IMR-90 (cell line): ENCODE measurements around the gene SEPTIN5. TPM values are rescaled to one million over a fixed set of nuclear protein-coding genes. Genes with fewer than 3 reads are reported as not detected.

Source experiments
- ATAC-seq: fragments of 200-7000 bp; cut with Tn5 transposase; 2 replicates; pipeline ENCODE4 v1.9.1; 2020; ENCODE audit warnings: low read depth, mild to moderate bottlenecking, moderate library complexity
- BruUV-seq: library from RNA; stranded (reverse); fragments of 400-500 nt; replicated peaks from 2 replicates; lab custom pipeline; 2021; lab: Mats Ljungman, UMichigan
- CTCF ChIA-PET: fragments of 300-600 bp; formaldehyde crosslinking; extraction: SDS; loops from one replicate; lab custom pipeline; 2021; ENCODE audit warnings: antibody characterized with exemption; lab: Yijun Ruan, JAX
- POLR2A ChIA-PET: fragments of 300-600 bp; sonication (Branson Sonifier 250); formaldehyde crosslinking; loops from one replicate; lab custom pipeline; 2022; ENCODE audit warnings: antibody characterized with exemption; ENCODE audit not compliant: unreplicated experiment; lab: Charles Lee
- DNase-seq: peaks from one replicate; pipeline ENCODE4 v3.0.0; 2013
- H2AFZ ChIP-seq: replicated peaks from 2 replicates; pipeline ENCODE3; 2013; ENCODE audit warnings: low read length, mild to moderate bottlenecking; ENCODE audit not compliant: poor library complexity
- H2AK5ac ChIP-seq: 2 replicates; pipeline ENCODE4 v1.6.1; 2013; ENCODE audit warnings: low read depth, low read length, inconsistent platforms
- H2AK9ac ChIP-seq: replicated peaks from 2 replicates; pipeline ENCODE3; 2013; ENCODE audit warnings: mild to moderate bottlenecking, low read depth, low read length, moderate library complexity; ENCODE audit not compliant: poor library complexity
- H2BK120ac ChIP-seq: 2 replicates; pipeline ENCODE4 v1.6.1; 2013; ENCODE audit warnings: low read depth, low read length, inconsistent platforms
- H2BK15ac ChIP-seq: 3 replicates; pipeline ENCODE4 v1.6.1; 2013; ENCODE audit warnings: low read depth, low read length, inconsistent platforms
- H2BK20ac ChIP-seq: 2 replicates; pipeline ENCODE4 v1.6.1; 2013; ENCODE audit warnings: low read depth, mild to moderate bottlenecking, inconsistent platforms, low read length, moderate library complexity
- H2BK5ac ChIP-seq: 2 replicates; pipeline ENCODE4 v1.6.1; 2013; ENCODE audit warnings: mild to moderate bottlenecking, low read depth, low read length, inconsistent platforms; ENCODE audit not compliant: poor library complexity, severe bottlenecking
- H3K14ac ChIP-seq: replicated peaks from 2 replicates; pipeline ENCODE4 v1.6.1; 2013; ENCODE audit warnings: low read depth, low read length, inconsistent platforms
- H3K18ac ChIP-seq: 2 replicates; pipeline ENCODE4 v1.6.1; 2013; ENCODE audit warnings: low read depth, low read length, control low read depth
- H3K23ac ChIP-seq: 2 replicates; pipeline ENCODE4 v1.6.1; 2013; ENCODE audit warnings: low read depth, low read length, inconsistent platforms
- H3K27ac ChIP-seq: 2 replicates; pipeline ENCODE4 v1.5.1; 2013; ENCODE audit warnings: mild to moderate bottlenecking, control low read depth, low read length; ENCODE audit not compliant: insufficient read depth
- H3K27me3 ChIP-seq: 2 replicates; pipeline ENCODE4 v1.6.1; 2013; ENCODE audit warnings: low read length; ENCODE audit not compliant: control insufficient read depth, insufficient read depth
- H3K36me3 ChIP-seq: 2 replicates; pipeline ENCODE4 v1.6.1; 2013; ENCODE audit warnings: low read length, mixed read lengths; ENCODE audit not compliant: control insufficient read depth, insufficient read depth
- H3K4ac ChIP-seq: 2 replicates; pipeline ENCODE4 v1.6.1; 2013; ENCODE audit warnings: low read depth, low read length, inconsistent platforms
- H3K4me1 ChIP-seq: 2 replicates; pipeline ENCODE4 v1.6.1; 2013; ENCODE audit warnings: low read length, mixed read lengths; ENCODE audit not compliant: control insufficient read depth, insufficient read depth
- H3K4me2 ChIP-seq: 2 replicates; pipeline ENCODE4 v1.6.1; 2013; ENCODE audit warnings: low read depth, mild to moderate bottlenecking, control low read depth, low read length, moderate library complexity
- H3K4me3 ChIP-seq: 2 replicates; pipeline ENCODE4 v1.5.1; 2013; ENCODE audit warnings: low read depth, mild to moderate bottlenecking, control low read depth, low read length, moderate library complexity; ENCODE audit not compliant: insufficient read depth
- H3K56ac ChIP-seq: 2 replicates; pipeline ENCODE4 v1.6.1; 2013; ENCODE audit warnings: low read length, inconsistent platforms; ENCODE audit not compliant: insufficient read depth; ENCODE audit errors: extremely low read depth
- H3K79me1 ChIP-seq, 2 experiments: 2 replicates each; pipeline ENCODE4 v1.6.1; 2013; ENCODE audit warnings: low read length in 2 of 2, inconsistent platforms in 1 of 2, low read depth in 1 of 2
- H3K9ac ChIP-seq: 2 replicates; pipeline ENCODE4 v1.6.1; 2013; ENCODE audit warnings: low read depth, low read length, control low read depth
- H3K9me1 ChIP-seq: 2 replicates; pipeline ENCODE4 v1.6.1; 2013; ENCODE audit warnings: low read length, inconsistent platforms; ENCODE audit not compliant: insufficient read depth
- H3K9me3 ChIP-seq: 2 replicates; pipeline ENCODE4 v1.6.1; 2013; ENCODE audit warnings: low read length; ENCODE audit not compliant: control insufficient read depth, insufficient read depth
- H4K20me1 ChIP-seq: 2 replicates; pipeline ENCODE4 v1.6.1; 2013; ENCODE audit warnings: low read length, inconsistent platforms; ENCODE audit not compliant: insufficient read depth
- H4K5ac ChIP-seq: 2 replicates; pipeline ENCODE4 v1.6.1; 2013; ENCODE audit warnings: mild to moderate bottlenecking, low read depth, low read length, control low read depth
- H4K8ac ChIP-seq, 2 experiments: 2 replicates each; pipeline ENCODE4 v1.6.1; 2013; ENCODE audit warnings: low read depth in 2 of 2, low read length in 2 of 2, control low read depth in 1 of 2, inconsistent platforms in 1 of 2
- H4K91ac ChIP-seq: 2 replicates; pipeline ENCODE4 v1.6.1; 2013; ENCODE audit warnings: low read depth, low read length, inconsistent platforms; ENCODE audit not compliant: insufficient read depth
- CEBPB ChIP-seq: IDR thresholded peaks from 2 replicates; pipeline ENCODE4 v1.6.1; 2012; ENCODE audit warnings: low read depth, low read length, improper control_type of control experiment
- ELK1 ChIP-seq: fragments of 150-350 bp; IDR thresholded peaks from 2 replicates; pipeline ENCODE4 v1.6.1; 2016; ENCODE audit warnings: low read depth, mild to moderate bottlenecking, low read length, moderate library complexity, borderline replicate concordance
- FOS ChIP-seq: fragments of 150-350 bp; IDR thresholded peaks from 2 replicates; pipeline ENCODE4 v1.6.1; 2016; ENCODE audit warnings: low read depth, low read length
- MAZ ChIP-seq: IDR thresholded peaks from 2 replicates; pipeline ENCODE4 v1.6.1; 2012; ENCODE audit warnings: low read depth, mild to moderate bottlenecking, low read length, improper control_type of control experiment, moderate library complexity, borderline replicate concordance
- MXI1 ChIP-seq: IDR thresholded peaks from 2 replicates; pipeline ENCODE4 v1.6.1; 2012; ENCODE audit warnings: low read depth, mild to moderate bottlenecking, low read length, moderate library complexity, borderline replicate concordance
- POLR2A ChIP-seq: IDR thresholded peaks from 2 replicates; pipeline ENCODE4 v1.6.1; 2012; ENCODE audit warnings: mild to moderate bottlenecking, low read depth, low read length
- RFX5 ChIP-seq: IDR thresholded peaks from 2 replicates; pipeline ENCODE4 v1.8.0; 2012; ENCODE audit warnings: low read depth, mild to moderate bottlenecking, low read length, moderate library complexity
- SMC3 ChIP-seq: fragments of 150-350 bp; IDR thresholded peaks from 2 replicates; pipeline ENCODE4 v1.6.1; 2016; ENCODE audit warnings: low read depth, mild to moderate bottlenecking, antibody characterized with exemption, low read length, moderate library complexity
- USF2 ChIP-seq: fragments of 150-350 bp; IDR thresholded peaks from 2 replicates; pipeline ENCODE4 v1.6.1; 2017; ENCODE audit warnings: mild to moderate bottlenecking, antibody characterized with exemption, low read length, low read depth
- WGBS, 2 experiments: methylation state at CpG; one replicate each; pipeline versions ENCODE4 v1.1.5 to v1.1.7; 2013; ENCODE audit warnings: missing lambda C conversion rate in 2 of 2; ENCODE audit not compliant: insufficient read length in 1 of 2; ENCODE audit errors: extremely low coverage in 2 of 2; 5-methylcytosine and 5-hydroxymethylcytosine counted together
- dilution Hi-C: fragments of 300-500 bp; cut with HindIII; formaldehyde crosslinking; loops from one replicate; pipeline ENCODE4 v1.14.3; 2018; ENCODE audit warnings: low sequenced_read_pairs; ENCODE audit not compliant: unreplicated experiment
- in situ Hi-C: fragments of 300-500 bp; cut with MboI; formaldehyde crosslinking; loops from 3 replicates; pipeline ENCODE4 v1.14.3; 2019; ENCODE audit warnings: low sequenced_read_pairs, inconsistent platforms, mixed read lengths
- intact Hi-C: fragments of 100-400 bp; cut with micrococcal nuclease; formaldehyde crosslinking; loops from 2 replicates; pipeline ENCODE4 v1.10.0; 2022
- polyA plus RNA-seq, 3 experiments: library from polyadenylated mRNA; depleted of rRNA; stranded (reverse); fragments of >200 nt; gene quantifications; 2 replicates each; pipeline ENCODE4 v1.2.3, GENCODE V29; 2012; ENCODE audit warnings: low replicate concordance in 1 of 3
- total RNA-seq: library from RNA; depleted of rRNA; stranded (reverse); fragments of >200 nt; gene quantifications from 2 replicates; pipeline ENCODE4 v1.2.3, GENCODE V29; 2012

The SEPTIN5 gene
- total and polyA plus RNA-seq, 2 of the 4 experiments (the other 2 are of a cell fraction), result 16.8 to 20.7 TPM

DNA sequence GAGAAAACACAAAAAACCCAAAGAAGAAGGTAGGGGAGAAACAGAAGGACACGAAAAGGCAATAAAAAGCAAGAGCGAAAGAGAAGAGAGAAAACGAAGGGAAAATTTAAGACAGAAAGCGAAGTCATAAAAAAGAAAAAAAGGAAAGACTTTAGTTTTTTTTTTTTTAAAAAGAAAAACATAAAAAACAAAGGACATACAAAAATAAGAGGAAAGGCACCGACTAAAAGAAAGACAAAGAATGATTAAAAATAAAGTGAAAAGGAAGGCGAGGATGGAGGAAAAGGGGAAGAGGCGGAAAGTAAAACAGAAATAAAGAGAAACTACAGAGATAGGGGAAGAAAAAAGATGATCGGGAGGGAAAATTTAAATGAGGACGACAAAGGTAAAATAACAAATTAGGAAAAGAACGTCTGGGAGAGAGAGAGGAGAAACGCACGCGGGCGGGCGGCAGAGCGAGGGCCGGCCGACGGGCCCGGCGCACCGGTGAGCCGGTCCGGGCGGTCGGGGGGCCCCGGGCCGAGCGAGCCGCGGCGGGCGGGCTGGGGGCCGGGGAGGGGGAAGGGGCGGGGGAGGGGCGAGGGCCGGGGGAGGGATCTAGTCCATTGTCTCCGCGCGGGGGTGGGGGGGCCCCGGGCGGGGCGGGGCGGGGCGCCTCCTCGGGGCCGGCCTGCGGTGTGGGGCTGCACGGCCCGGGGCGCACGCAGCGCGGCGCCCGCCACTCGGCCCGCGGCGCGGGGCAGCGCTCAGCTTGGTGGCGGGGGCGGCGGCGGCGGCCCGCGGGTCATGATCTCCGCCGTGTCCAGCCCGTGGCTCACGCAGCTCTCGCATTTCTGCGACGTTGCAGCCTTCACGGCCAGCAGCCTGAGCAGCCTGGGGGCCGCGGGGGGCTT lies 46.0 kb downstream of the SEPTIN5 start, which contains the start of gene TBX1:
Gene TBX1 (plus strand): TSS at position 721 of the 893 bp plus-strand sequence. CDS start 66 bp downstream, at position 787.
- Histone ChIP-seq H2AK9ac (no peak within 1 kb of the TSS), H3K27me3 (peaks cover 93% of the 10 kb centered on the region), H3K4me1 (peaks cover 4% of the 10 kb centered on the region; the same call in 1 of the 2 replicates), H4K20me1 (peaks cover 6% of the 10 kb centered on the region; the same call in 1 of the 2 replicates), H3K4me3 (peak within 1 kb of the TSS; percentile 9; the same call in 1 of the 2 replicates), H2BK120ac (no peak within 1 kb of the TSS), H3K14ac (no peak within 1 kb of the TSS), H3K36me3 (no peaks in the 10 kb centered on the region), H3K9me1 (no peaks in the 10 kb centered on the region), H3K4me2 (peak within 1 kb of the TSS; percentile 63), H4K5ac (no peak within 1 kb of the TSS), H2BK5ac (no peak within 1 kb of the TSS), H3K79me1 (no peaks in the 10 kb centered on the region), H4K8ac (no peak within 1 kb of the TSS), H3K56ac (no peak within 1 kb of the TSS), H2BK20ac (no peak within 1 kb of the TSS), H3K4ac (no peak within 1 kb of the TSS), H3K23ac (no peak within 1 kb of the TSS), H2AK5ac (no peak within 1 kb of the TSS), H3K27ac (no peak within 1 kb of the TSS), H3K9ac (no peak within 1 kb of the TSS), H3K9me3 (peaks cover 4% of the 10 kb centered on the region; the same call in 1 of the 2 replicates), H2BK15ac (no peak within 1 kb of the TSS), H4K91ac (no peak within 1 kb of the TSS), H3K18ac (no peak within 1 kb of the TSS), H2AFZ (peak within 1 kb of the TSS; percentile 67)
- BruUV-seq, result no TSS peak
- DNase-seq (no peak), ATAC-seq (peak; percentile 22)
- CTCF ChIA-PET, result interaction anchor here (1.3 kb wide), 1 partner anchor 30 kb away, joined by 4 read pairs; no protein-coding TSS in a partner anchor
- POLR2A ChIA-PET, result no interaction called here
- TF ChIP-seq ELK1 (no peak), CEBPB (no peak), USF2 (no peak), POLR2A (no peak), SMC3 (no peak), FOS (no peak), RFX5 (no peak), MAZ (no peak), MXI1 (no peak)
- dilution Hi-C loops, result no loop called here
- intact Hi-C loops, result no loop called here
- WGBS, 2 experiments, result 3 to 100% methylated on average over 1 to 18 of the region's 79 CpGs
- in situ Hi-C loops, result no loop called here
